GM18909 (cell line): ENCODE data around the gene CYP26A1.
A peak's percentile ranks its signal among the peaks of the same experiment; 100 is the strongest.

Experiments
- ATAC-seq: cut with Tn5 transposase; IDR thresholded peaks from one replicate; pipeline ENCODE4 v1.9.1; 2021; ENCODE audit warnings: mild to moderate bottlenecking; ENCODE audit not compliant: unreplicated experiment, poor library complexity

Gene CYP26A1

GRCh38 chr10:93073539-93074146 lies at the start of gene CYP26A1:
Gene CYP26A1 (plus strand): TSS chr10:93073893. CDS start chr10:93073935, 42 bp downstream.
- no peak for ATAC-seq

DNA sequence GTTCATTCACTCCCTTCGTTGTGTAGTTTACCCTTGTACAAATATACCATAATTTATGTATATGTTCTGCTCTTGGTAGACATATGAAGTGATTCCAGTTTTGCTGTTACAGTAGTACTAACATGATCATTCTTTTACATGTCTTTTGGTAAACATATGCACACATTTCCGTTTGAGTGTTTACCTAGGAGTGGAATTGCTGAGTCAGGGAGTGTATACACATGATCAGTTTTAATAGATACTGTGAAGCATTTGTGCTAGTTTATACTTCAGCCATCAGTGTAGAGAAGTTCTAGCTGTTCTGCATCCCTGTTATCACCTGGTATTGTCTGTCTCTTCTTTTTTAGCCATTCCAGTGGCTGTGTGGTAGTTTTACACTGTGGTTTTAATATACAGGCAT lies 47.6 kb upstream of the CYP26A1 start:
- ATAC-seq, result no peak

DNA sequence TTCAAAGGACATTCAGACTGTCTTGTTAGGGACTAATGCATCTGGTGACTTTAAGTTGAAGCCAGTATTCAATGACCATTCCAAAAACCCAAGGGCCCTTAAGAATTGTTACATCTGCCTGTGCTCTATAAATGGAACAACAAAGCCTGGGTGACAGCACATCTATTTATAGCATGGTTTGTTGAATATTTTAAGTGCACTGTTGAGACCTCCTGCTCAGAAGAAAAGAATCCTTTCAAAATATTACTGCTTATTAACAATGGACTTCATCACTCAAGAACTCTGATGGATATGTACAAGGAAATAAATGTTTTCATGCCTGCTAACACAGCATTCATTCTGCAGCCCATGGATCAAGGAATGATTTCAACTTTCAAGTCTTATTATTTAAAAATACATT lies 46.2 kb upstream of the CYP26A1 start:
- ATAC-seq, result no peak

DNA sequence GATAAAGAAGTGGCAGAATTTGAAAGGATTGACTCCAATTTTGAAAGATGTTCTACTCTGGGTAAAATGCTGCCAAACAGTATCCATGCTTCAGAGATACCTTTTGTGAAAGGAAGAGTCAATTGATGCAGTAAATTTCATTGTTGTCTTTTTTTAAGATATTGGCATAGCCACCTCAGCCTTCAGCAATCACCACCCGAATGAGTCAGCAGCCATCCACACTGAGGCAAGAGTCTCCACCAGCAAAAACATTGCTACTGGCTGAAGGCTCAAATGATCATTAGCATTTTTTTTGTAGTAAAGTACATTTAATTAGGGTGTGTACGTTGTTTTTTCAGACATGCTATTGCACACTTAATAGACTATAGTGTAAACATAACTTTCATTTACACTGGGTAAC lies 44.8 kb upstream of the CYP26A1 start:
- no peak for ATAC-seq

- ATAC-seq, result no peak
These were observed 43.3 kb upstream of the CYP26A1 start for GRCh38 chr10:93030409-93030808.

DNA sequence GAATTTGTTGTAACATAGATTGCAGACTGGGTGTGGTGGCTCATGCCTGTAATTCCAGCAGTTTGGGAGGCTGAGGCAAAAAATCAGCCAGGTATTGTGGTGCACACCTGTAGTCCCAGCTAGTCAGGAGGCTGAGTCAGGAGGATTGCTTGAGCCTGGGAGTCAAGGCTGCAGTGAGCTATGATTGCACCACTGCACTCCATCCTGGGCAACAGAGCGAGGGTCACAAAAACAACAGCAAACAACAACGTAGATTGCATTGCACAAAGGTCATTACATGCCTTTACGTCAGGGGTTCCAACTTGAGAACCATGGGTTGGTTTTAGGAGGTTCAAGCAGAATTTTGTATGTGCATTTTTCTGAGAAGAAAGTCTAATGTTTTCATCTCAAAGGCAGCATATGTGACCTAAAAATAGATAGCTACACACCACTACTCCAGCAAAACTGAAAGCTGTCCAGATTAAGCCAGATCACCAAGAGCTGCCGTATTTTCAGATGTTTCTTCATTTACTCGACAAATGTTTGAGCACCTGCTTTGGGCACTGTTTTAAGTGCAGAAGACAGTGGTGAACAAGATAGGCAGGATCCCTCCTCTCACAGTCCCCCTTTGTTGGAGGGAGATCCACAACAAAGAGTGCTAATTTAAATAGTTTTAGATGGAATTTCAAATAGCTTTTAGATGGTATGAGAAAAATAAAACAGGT lies 41.4 kb upstream of the CYP26A1 start:
- ATAC-seq, result no peak

DNA sequence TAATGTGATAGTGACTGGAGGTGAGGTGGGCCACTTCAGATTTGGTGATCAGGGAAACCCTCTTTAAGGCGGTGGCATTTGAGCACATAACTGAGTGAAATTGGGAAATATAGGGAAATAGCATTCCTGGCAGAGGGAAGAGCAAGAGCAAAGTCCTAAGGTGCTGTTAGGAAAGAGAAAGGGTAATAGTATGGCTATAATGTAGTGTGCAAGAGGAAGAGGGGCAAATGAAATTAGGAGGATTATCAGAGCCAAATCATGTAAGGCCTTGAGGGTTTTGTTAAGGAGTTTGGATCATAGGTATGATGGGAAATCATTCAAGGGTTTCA lies 40.9 kb upstream of the CYP26A1 start:
- no peak for ATAC-seq

DNA sequence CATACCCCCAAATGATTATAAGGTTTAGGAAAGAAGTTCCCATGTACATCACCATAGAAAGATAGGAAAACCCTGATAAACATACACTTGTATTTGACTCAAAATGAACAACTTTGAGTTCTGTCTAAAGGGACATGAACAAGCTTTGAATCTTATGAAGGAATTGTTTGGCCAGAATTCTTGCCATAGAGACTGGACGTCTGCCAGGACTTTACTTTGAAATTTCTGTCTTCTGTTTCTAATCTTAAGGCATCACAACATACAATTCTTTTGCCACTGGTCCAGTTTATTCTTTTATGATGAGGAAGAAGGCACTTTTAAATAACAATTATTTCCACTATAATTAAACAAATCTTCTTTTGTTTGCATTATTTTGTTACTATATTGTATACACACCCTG lies 39.3 kb upstream of the CYP26A1 start:
- ATAC-seq, result no peak

DNA sequence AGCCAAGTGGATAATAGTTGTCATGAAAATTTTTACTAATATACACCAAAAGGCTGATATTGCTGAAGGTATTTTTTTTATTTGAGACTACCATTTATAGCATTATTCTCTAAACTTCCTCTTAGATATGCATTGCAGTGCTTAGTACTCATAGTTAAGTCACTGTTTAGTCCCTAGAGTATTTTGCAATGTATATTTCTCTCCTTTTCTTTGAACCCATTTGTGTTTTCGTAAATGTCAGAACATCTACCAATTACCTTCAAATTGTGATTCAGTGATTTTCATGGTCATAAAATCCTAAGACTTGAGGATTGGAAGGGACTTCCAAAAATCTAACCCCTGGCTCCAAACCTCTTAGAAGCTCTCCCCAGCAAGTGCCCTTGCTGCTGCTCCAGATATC lies 34.6 kb upstream of the CYP26A1 start:
- no peak for ATAC-seq

- ATAC-seq, result no peak
These were observed 34.0 kb upstream of the CYP26A1 start for GRCh38 chr10:93039721-93040120.

GRCh38 chr10:93054486-93054885 lies 19.2 kb upstream of the CYP26A1 start:
- ATAC-seq, result no peak

- ATAC-seq, result no peak
These were observed 15.6 kb upstream of the CYP26A1 start for GRCh38 chr10:93058139-93058538.

DNA sequence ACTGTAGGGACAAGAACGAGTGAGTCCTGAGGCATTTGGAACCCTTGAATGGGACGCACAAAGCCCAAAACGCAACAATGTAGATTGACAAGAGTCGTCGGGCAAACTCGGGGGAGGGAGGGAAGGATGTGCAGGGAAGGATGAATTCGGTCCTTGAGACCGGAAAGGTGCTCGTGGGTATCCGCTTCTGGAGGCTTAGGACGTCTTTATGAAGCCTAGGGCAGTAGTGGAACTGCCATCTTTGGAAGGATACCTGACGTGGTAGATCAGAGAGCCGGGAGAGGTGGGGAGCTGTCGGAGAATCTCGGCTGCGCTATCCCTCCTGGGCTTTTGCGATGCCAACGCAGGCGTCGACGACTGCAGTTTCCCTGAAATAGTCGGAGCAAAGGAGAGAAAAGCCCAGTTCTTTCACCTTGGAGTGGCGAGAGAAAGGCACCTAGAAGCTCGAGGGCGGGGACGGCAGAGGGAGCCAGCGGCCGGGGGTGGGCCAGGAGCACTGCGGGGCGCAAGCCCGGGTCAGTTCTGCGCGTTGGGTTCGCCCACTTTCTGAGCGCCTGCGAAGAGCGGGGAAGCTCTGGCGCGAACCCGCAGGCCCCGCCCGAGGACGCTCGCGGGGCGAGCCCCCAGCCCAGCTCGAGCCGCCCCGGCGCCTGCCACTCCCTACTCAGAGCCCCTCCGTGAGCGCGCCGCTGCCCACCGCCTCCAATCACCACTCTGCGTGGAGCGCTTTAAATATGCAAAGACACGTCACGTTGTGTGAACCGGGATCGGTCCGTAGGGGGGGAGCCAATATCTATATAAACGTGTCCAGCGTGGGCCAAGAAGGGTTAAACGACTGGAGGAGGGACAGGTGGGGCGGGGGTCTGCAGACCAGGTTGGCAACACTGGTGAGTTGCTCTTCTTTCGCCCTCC lies 13.5 kb upstream of the CYP26A1 start, which contains the start of gene CYP26C1:
Gene CYP26C1, plus strand, starts transcription at position 824 of the 912 bp plus-strand sequence. CDS start 466 bp downstream, outside the sequence.
- ATAC-seq, result no peak

- ATAC-seq, result no peak
These were observed 12.7 kb upstream of the CYP26A1 start for GRCh38 chr10:93060887-93061593.

DNA sequence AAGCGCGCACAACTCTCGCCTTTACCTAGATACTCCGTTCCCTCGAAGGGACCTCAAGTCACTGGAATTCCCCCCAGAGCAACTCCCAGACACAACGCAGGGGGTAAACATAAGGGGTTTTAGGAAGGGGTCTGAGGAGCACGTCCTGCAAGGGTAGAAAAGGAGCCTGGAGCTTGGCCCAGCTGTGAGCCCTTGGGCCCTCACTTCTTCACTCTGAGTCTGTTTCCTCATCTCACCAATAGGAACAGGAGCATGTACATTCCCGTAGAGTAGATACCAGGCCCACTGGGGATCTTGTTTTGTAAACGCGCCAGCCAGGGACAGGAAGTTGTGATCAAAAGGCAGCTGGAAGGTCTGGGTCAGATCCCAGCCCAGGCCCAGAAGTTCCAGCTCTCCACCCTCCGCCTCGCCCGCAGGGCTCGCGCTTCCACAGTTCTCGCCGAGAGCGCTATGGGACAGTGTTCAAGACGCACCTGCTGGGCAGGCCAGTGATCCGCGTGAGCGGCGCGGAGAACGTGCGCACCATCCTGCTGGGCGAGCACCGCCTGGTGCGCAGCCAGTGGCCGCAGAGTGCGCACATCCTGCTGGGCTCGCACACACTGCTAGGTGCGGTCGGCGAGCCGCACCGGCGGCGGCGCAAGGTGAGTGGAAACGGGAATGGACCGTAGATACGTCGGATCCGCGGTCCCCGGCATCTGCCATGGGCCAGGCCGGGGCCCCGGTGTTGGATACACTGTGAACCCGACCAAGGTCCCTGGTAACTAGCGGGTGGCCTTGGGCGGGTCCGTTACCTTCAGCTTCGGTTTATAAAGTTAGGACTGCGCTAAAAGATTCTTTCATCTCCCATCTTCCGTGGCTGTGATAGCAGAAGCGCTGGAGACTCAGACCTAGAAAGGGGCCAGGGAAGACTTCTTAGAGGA lies 11.8 kb upstream of the CYP26A1 start:
- no peak for ATAC-seq

DNA sequence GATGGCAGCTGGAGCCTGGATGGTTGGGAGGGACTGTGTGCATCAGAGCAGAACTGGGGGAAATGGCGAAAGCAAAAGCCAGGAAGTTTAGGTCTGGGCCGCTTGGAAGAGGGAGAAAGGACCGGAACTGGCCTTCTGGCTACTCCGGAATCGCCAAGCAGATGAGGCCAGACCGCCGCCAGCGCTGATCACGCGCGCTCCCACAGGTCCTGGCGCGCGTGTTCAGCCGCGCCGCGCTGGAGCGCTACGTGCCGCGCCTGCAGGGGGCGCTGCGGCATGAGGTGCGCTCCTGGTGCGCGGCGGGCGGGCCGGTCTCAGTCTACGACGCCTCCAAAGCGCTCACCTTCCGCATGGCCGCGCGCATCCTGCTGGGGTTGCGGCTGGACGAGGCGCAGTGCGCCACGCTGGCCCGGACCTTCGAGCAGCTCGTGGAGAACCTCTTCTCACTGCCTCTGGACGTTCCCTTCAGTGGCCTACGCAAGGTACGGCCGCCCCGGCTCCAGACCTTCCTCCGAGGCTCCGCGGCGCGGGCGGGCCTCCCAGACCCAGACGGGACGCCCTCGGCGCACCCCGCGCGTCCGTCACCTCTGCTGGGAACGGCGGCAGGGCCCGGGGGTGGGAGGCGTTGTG lies 11.1 kb upstream of the CYP26A1 start:
- peak; percentile 59 for ATAC-seq

- ATAC-seq, result no peak
These were observed 10.3 kb upstream of the CYP26A1 start for GRCh38 chr10:93063144-93063976.

DNA sequence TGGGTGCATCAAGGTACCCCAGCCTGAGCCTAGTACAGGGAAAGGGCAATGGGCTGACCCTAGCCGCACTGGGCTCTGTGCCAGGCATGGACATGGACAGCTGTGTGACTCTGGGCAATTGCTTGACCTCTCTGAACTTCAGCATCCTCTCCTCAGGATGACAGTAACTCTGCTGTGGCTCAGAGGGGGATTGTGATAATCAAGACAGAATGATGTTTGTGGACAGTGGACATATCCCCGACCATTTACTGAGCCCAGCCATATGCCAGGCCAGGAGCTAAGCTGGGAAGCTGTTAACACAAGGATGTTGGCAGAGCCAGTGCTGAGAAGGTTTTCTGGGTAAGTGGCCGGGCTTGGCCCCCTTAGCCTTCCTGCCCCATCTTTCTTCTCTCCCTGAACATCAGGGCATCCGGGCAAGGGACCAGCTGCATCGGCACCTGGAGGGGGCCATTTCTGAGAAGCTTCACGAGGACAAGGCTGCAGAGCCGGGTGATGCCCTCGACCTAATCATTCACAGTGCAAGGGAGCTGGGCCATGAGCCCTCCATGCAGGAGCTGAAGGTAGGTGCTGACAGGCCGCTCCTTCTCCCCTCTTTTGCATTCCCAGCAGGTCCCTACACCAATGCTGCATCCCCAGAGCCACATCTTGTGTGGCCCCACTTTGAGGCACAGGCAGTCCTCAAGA lies 9.6 kb upstream of the CYP26A1 start:
- no peak for ATAC-seq
